ENCODE measurements around the gene CPM. TPM values are rescaled to one million over a fixed set of nuclear protein-coding genes. Genes with fewer than 3 reads are reported as not detected.

CPM gene
- total RNA-seq, 1 donor from 2014 or later, result 14.6 TPM

GRCh38 chr12:68901145-68901544 is 31.8 kb downstream of the CPM start:
- no peak overlapping the region for H3K4me3 ChIP-seq (ENCODE audit: low read depth, low read length)
- H3K27me3 ChIP-seq (ENCODE audit: control insufficient read depth, insufficient read depth, low read length), result no peaks in the 10 kb centered on the region
- no peak for TF ChIP-seq CTCF (IDR thresholded peaks at IDR 0.05; ENCODE audit: insufficient read depth, low read length, poor library complexity, severe bottlenecking)
- H3K36me3 ChIP-seq (ENCODE audit: control insufficient read depth, insufficient read depth, low read length), result no peaks in the 10 kb centered on the region
- DNase-seq (ENCODE audit: low read depth), result no peak

GRCh38 chr12:68900241-68900640 is 32.7 kb downstream of the CPM start:
- Histone ChIP-seq H3K27me3 (ENCODE audit: control insufficient read depth, insufficient read depth, low read length) (no peaks in the 10 kb centered on the region), H3K4me3 (ENCODE audit: low read depth, low read length) (no peak overlapping the region), H3K36me3 (ENCODE audit: control insufficient read depth, insufficient read depth, low read length) (no peaks in the 10 kb centered on the region)
- TF ChIP-seq CTCF (IDR thresholded peaks at IDR 0.05; ENCODE audit: insufficient read depth, low read length, poor library complexity, severe bottlenecking), result no peak
- DNase-seq (ENCODE audit: low read depth), result no peak

- no peaks in the 10 kb centered on the region for H3K27me3 ChIP-seq (ENCODE audit: control insufficient read depth, insufficient read depth, low read length)
- no peaks in the 10 kb centered on the region for H3K36me3 ChIP-seq (ENCODE audit: control insufficient read depth, insufficient read depth, low read length)
- peak; percentile 62 for DNase-seq (ENCODE audit: low read depth)
- peak; percentile 85 for TF ChIP-seq CTCF (IDR thresholded peaks at IDR 0.05; ENCODE audit: insufficient read depth, low read length, poor library complexity, severe bottlenecking)
- no peak overlapping the region for H3K4me3 ChIP-seq (ENCODE audit: low read depth, low read length)
Observed at GRCh38 chr12:68899251-68899771, 33.7 kb downstream of the CPM start.

GRCh38 chr12:68896881-68897540 is 36.0 kb downstream of the CPM start:
- Histone ChIP-seq H3K36me3 (ENCODE audit: control insufficient read depth, insufficient read depth, low read length) (no peaks in the 10 kb centered on the region), H3K4me3 (ENCODE audit: low read depth, low read length) (no peak overlapping the region), H3K27me3 (ENCODE audit: control insufficient read depth, insufficient read depth, low read length) (no peaks in the 10 kb centered on the region)
- TF ChIP-seq CTCF (IDR thresholded peaks at IDR 0.05; ENCODE audit: insufficient read depth, low read length, poor library complexity, severe bottlenecking), result no peak
- DNase-seq (ENCODE audit: low read depth), result peak; percentile 34

DNA sequence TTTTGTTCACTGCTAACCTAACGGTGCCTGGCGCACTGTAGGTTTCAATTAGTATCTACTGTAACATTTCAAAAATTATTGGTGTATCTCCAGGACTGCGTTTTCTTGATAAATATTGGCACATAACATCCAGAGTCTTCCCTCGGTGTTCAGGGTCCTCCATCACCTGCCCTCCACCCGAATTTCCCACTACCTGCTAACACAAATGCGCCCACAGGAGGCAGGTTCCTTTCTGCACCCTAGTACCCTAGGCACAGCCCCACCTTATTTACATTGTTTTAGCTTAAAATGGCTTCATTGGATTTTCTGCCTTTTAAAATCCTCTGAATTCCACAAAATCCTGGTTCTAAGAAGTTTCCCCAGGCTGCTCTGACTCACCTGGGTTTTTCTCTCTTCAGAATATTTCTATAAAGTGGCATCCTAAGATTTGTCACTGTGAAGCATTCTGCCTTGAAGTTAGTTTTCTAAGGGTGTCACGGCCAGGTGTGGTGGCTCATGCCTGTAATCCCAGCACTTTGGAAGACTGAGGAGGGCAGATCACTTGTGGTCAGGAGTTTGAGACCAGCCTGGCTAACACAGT is 38.6 kb downstream of the CPM start:
- Histone ChIP-seq H3K36me3 (ENCODE audit: control insufficient read depth, insufficient read depth, low read length) (peaks cover 2% of the 10 kb centered on the region), H3K27me3 (ENCODE audit: control insufficient read depth, insufficient read depth, low read length) (no peaks in the 10 kb centered on the region), H3K4me3 (ENCODE audit: low read depth, low read length) (no peak overlapping the region)
- no peak for DNase-seq (ENCODE audit: low read depth)
- no peak for TF ChIP-seq CTCF (IDR thresholded peaks at IDR 0.05; ENCODE audit: insufficient read depth, low read length, poor library complexity, severe bottlenecking)

Data from kidney epithelial cell (primary cell).